Osteoblast (primary cell): ENCODE results near the gene TSPAN2. TPM values are rescaled to one million over a fixed set of nuclear protein-coding genes. Genes with fewer than 3 reads are reported as not detected.
"Not testable (repeated sequence)": the region's sequence is repeated elsewhere in the genome, so short reads cannot be mapped to it uniquely, and the experiment has no call there.

Experiments used
- DNase-seq: peaks from one replicate; pipeline ENCODE4 v3.0.0; 2011; ENCODE audit warnings: low spot score, mixed read lengths; ENCODE audit not compliant: insufficient read length; ENCODE audit errors: missing footprints
- H2AFZ ChIP-seq: 2 replicates; pipeline ENCODE4 v1.6.0; 2011; ENCODE audit warnings: mild to moderate bottlenecking, low read length
- H3K27ac ChIP-seq: 2 replicates; pipeline ENCODE4 v1.5.1; 2011; ENCODE audit warnings: mild to moderate bottlenecking, low read depth, low read length, moderate library complexity
- H3K27me3 ChIP-seq: 2 replicates; pipeline ENCODE4 v1.6.0; 2012; ENCODE audit warnings: mild to moderate bottlenecking, control low read depth, inconsistent platforms, low read length, moderate library complexity; ENCODE audit not compliant: insufficient read depth
- H3K36me3 ChIP-seq: 2 replicates; pipeline ENCODE4 v1.5.1; 2011; ENCODE audit warnings: mild to moderate bottlenecking, low read length, control low read depth, moderate library complexity; ENCODE audit not compliant: insufficient read depth
- H3K4me1 ChIP-seq: 2 replicates; pipeline ENCODE4 v1.5.1; 2011; ENCODE audit warnings: mild to moderate bottlenecking, low read length, control low read depth, moderate library complexity; ENCODE audit not compliant: insufficient read depth
- H3K4me2 ChIP-seq: 2 replicates; pipeline ENCODE4 v1.6.0; 2011; ENCODE audit warnings: mild to moderate bottlenecking, low read length; ENCODE audit not compliant: insufficient read depth
- H3K4me3 ChIP-seq: fragments of 200-600 bp; sonication (generic); 3 replicates; pipeline ENCODE4 v1.5.1; 2012; ENCODE audit warnings: mild to moderate bottlenecking, low read length, inconsistent platforms; ENCODE audit not compliant: insufficient read depth
- H3K79me2 ChIP-seq: 2 replicates; pipeline ENCODE4 v1.6.0; 2012; ENCODE audit warnings: mild to moderate bottlenecking, low read length, control low read depth, inconsistent platforms; ENCODE audit not compliant: insufficient read depth
- H3K9me3 ChIP-seq: 2 replicates; pipeline ENCODE4 v1.5.1; 2011; ENCODE audit warnings: low read depth, low read length, control low read depth
- H4K20me1 ChIP-seq: 2 replicates; pipeline ENCODE4 v1.6.0; 2012; ENCODE audit warnings: mild to moderate bottlenecking, low read length, control low read depth; ENCODE audit not compliant: insufficient read depth
- CTCF ChIP-seq: IDR thresholded peaks from 2 replicates; pipeline ENCODE4 v1.5.1; 2011; ENCODE audit warnings: mild to moderate bottlenecking, low read depth, low read length, moderate library complexity; ENCODE audit errors: extremely low read depth
- total RNA-seq: library from RNA; depleted of rRNA; stranded (reverse); fragments of >200 nt; gene quantifications from 2 replicates; pipeline ENCODE4 v1.2.3, GENCODE V29; 2012

Gene TSPAN2
- total RNA-seq, 1 donor = 1.4 TPM

- Histone ChIP-seq H3K27me3 (no peaks in the 10 kb centered on the region), H3K4me1 (no peaks in the 10 kb centered on the region), H3K4me3 (no peak overlapping the region), H4K20me1 (no peaks in the 10 kb centered on the region), H3K27ac (no peak overlapping the region), H3K4me2 (no peak overlapping the region), H3K36me3 (no peaks in the 10 kb centered on the region), H2AFZ (no peak overlapping the region), H3K79me2 (no peaks in the 10 kb centered on the region), H3K9me3 (no peaks in the 10 kb centered on the region)
- no peak for TF ChIP-seq CTCF
- DNase-seq = no peak
Observed at GRCh38 chr1:115021145-115021544, 68.2 kb downstream of the TSPAN2 start.

- H3K27ac ChIP-seq, H3K9me3 ChIP-seq, H3K36me3 ChIP-seq, H3K4me3 ChIP-seq, H3K79me2 ChIP-seq, H3K4me2 ChIP-seq, DNase-seq, H3K27me3 ChIP-seq, H3K4me1 ChIP-seq, H2AFZ ChIP-seq, H4K20me1 ChIP-seq: not testable (repeated sequence)
Observed at GRCh38 chr1:115019549-115019948, 69.8 kb downstream of the TSPAN2 start.

GRCh38 chr1:115013792-115014191 is 75.5 kb downstream of the TSPAN2 start:
- Histone ChIP-seq H3K9me3 (no peaks in the 10 kb centered on the region), H3K27ac (no peak overlapping the region), H3K27me3 (no peaks in the 10 kb centered on the region), H2AFZ (no peak overlapping the region), H3K4me3 (no peak overlapping the region), H3K79me2 (no peaks in the 10 kb centered on the region), H3K4me1 (no peaks in the 10 kb centered on the region), H4K20me1 (no peaks in the 10 kb centered on the region), H3K4me2 (no peak overlapping the region), H3K36me3 (no peaks in the 10 kb centered on the region)
- no peak for TF ChIP-seq CTCF
- no peak for DNase-seq

- H4K20me1 ChIP-seq = no peaks in the 10 kb centered on the region
- H3K27me3 ChIP-seq = no peaks in the 10 kb centered on the region
- H3K79me2 ChIP-seq = no peaks in the 10 kb centered on the region
- H3K4me1 ChIP-seq = no peaks in the 10 kb centered on the region
- H3K9me3 ChIP-seq = no peaks in the 10 kb centered on the region
- no peak overlapping the region for H3K27ac ChIP-seq
- TF ChIP-seq CTCF = no peak
- H3K36me3 ChIP-seq = no peaks in the 10 kb centered on the region
- H3K4me3 ChIP-seq = no peak overlapping the region
- no peak overlapping the region for H2AFZ ChIP-seq
- H3K4me2 ChIP-seq = no peak overlapping the region
- no peak for DNase-seq
Observed at GRCh38 chr1:115012434-115012833, 76.9 kb downstream of the TSPAN2 start.
